HepG2 (cell line): ENCODE results near the gene COL4A2. TPM values are rescaled to one million over a fixed set of nuclear protein-coding genes. Genes with fewer than 3 reads are reported as not detected.

Experiments
- ETV6 ChIP-seq: sonication (generic); formaldehyde crosslinking; conservative IDR thresholded peaks from 2 replicates; pipeline ENCODE4 v1.4.0; 2020; ENCODE audit warnings: missing genetic modification reagents
- GABPA ChIP-seq, 2 experiments: IDR thresholded peaks; 2 replicates each; pipeline ENCODE4 v1.6.1; 2011 to 2016; ENCODE audit warnings: low read depth in 2 of 2, low read length in 1 of 2, missing biosample characterization in 1 of 2, missing genetic modification characterization in 1 of 2
- GLI4 ChIP-seq: sonication (generic); formaldehyde crosslinking; IDR thresholded peaks from 2 replicates; pipeline ENCODE4 v1.5.1; 2020; ENCODE audit warnings: missing genetic modification reagents, mild to moderate bottlenecking, moderate library complexity, borderline replicate concordance
- HMG20B ChIP-seq: conservative IDR thresholded peaks from 2 replicates; pipeline ENCODE4 v1.6.1; 2016; ENCODE audit warnings: missing genetic modification reagents, missing compliant biosample characterization
- HNRNPK ChIP-seq: fragments of 200-400 bp; formaldehyde crosslinking; IDR thresholded peaks from 2 replicates; pipeline ENCODE4 v1.6.1; 2018; ENCODE audit warnings: low read length, low read depth, moderate library complexity, mild to moderate bottlenecking; ENCODE audit not compliant: poor library complexity, severe bottlenecking
- KDM2A ChIP-seq: sonication (generic); formaldehyde crosslinking; IDR thresholded peaks from 2 replicates; pipeline ENCODE4 v1.4.0; 2020; ENCODE audit warnings: low read depth, missing genetic modification reagents, borderline replicate concordance
- POLR2A ChIP-seq, 2 experiments: IDR thresholded peaks; 2 replicates each; pipeline ENCODE4 v1.6.1; 2011; ENCODE audit warnings: low read depth in 2 of 2, low read length in 2 of 2, mild to moderate bottlenecking in 1 of 2, moderate library complexity in 1 of 2; ENCODE audit not compliant: insufficient read depth in 1 of 2
- RNF2 ChIP-seq: fragments of 450-650 bp; conservative IDR thresholded peaks from 2 replicates; pipeline ENCODE4 v1.6.1; 2016; ENCODE audit warnings: low read depth
- RNF219 ChIP-seq: sonication (generic); formaldehyde crosslinking; IDR thresholded peaks from 2 replicates; pipeline ENCODE4 v1.5.0; 2020; ENCODE audit warnings: mild to moderate bottlenecking, missing genetic modification reagents
- SP1 ChIP-seq, 2 experiments: fragments of 450-650 bp in 1 of 2; sonication (generic) in 1 of 2; formaldehyde crosslinking in 1 of 2; IDR thresholded peaks; 2 replicates each; pipeline versions ENCODE4 v1.4.0 to v1.6.1; 2016 to 2020; ENCODE audit warnings: missing genetic modification reagents in 1 of 2
- TFDP2 ChIP-seq: sonication (generic); formaldehyde crosslinking; IDR thresholded peaks from 2 replicates; pipeline ENCODE4 v1.4.0; 2020; ENCODE audit warnings: missing genetic modification reagents
- ZFX ChIP-seq: sonication (generic); formaldehyde crosslinking; IDR thresholded peaks from 2 replicates; pipeline ENCODE4 v1.4.0; 2020; ENCODE audit warnings: mild to moderate bottlenecking, low read depth, missing genetic modification reagents, moderate library complexity
- ZNF225 ChIP-seq: sonication (generic); formaldehyde crosslinking; IDR thresholded peaks from 2 replicates; pipeline ENCODE4 v1.4.0; 2020; ENCODE audit warnings: mild to moderate bottlenecking, missing genetic modification reagents
- ZNF264 ChIP-seq: sonication (generic); formaldehyde crosslinking; IDR thresholded peaks from 2 replicates; pipeline ENCODE4 v1.4.0; 2020; ENCODE audit warnings: missing genetic modification reagents
- ZNF329 ChIP-seq: sonication (generic); formaldehyde crosslinking; IDR thresholded peaks from 2 replicates; pipeline ENCODE4 v1.9.0; 2021; ENCODE audit warnings: low read depth, mild to moderate bottlenecking, missing genetic modification reagents
- polyA plus RNA-seq, 8 experiments: library from polyadenylated mRNA; depleted of rRNA in 3 of 8; stranded (reverse) in 7 of 8; unstranded in 1 of 8; fragments of >200 nt; fragmentation: Illumina TruSeq in 4 of 8; extraction: Trizol in 4 of 8; gene quantifications; 2 replicates each; pipeline versions ENCODE4 v1.2.1 to v1.2.3, GENCODE V29; 2011 to 2016; ENCODE audit warnings: low read depth in 4 of 8, missing spikeins in 1 of 8, mixed read lengths in 1 of 8; ENCODE audit not compliant: insufficient read depth in 1 of 8
- total RNA-seq, 5 experiments: library from RNA; depleted of rRNA; stranded (reverse); fragments of >200 nt; fragmentation: Illumina TruSeq; extraction: Trizol; gene quantifications; 2 replicates each; pipeline ENCODE4 v1.2.3, GENCODE V29; 2016; ENCODE audit warnings: low read depth in 1 of 5
- TF ChIP-seq, protein P1 (sequence below): sonication (generic); formaldehyde crosslinking; IDR thresholded peaks from 2 replicates; pipeline ENCODE4 v1.4.0; 2020; ENCODE audit warnings: low read depth, mild to moderate bottlenecking, missing genetic modification reagents
- TF ChIP-seq, protein P2 (sequence below): sonication (generic); formaldehyde crosslinking; IDR thresholded peaks from 2 replicates; pipeline ENCODE4 v1.4.0; 2020; ENCODE audit warnings: mild to moderate bottlenecking, missing genetic modification reagents
- TF ChIP-seq, protein P3 (sequence below): sonication (generic); formaldehyde crosslinking; IDR thresholded peaks from 2 replicates; pipeline ENCODE4 v1.5.0; 2020; ENCODE audit warnings: mild to moderate bottlenecking, low read depth, missing genetic modification reagents, borderline replicate concordance

COL4A2 gene
- total and polyA plus RNA-seq, 2 of the 13 experiments (the other 11 are each of a cell fraction or from before 2014, with no cell fraction given), result 0.22 to 1.9 TPM

DNA sequence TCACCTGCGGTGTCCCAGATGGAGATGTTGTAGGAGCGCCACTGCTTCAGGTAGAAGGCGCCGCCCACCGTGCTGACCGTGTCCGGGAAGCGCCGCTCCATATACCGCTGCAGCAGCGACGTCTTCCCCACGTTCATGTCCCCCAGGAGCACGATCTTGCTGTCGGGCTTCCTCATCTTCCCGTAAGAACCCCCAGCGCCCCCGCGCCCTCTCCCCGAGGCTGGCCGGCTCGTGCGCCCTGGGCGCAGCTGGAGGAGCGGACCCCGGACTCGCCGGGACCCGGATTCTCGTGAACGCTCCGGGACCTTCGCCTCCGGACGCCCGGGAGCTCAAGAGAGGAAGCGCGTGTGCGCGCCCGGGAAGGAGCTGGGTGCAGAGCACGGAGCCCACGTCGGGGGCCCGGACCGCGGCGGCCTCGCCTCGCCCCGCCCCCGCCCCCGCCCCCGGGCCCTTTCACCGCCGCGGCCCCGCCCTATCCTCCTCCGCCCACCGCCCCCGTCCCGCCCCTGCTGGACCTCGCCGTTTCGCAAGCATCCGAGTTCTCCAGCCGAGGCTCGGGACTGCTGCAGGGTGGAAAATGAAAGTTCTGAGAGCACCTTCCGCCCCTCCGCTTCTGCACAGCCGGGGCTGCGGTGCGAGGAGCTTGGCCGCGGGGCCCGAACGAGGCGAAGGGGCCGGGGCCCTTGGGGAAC is 254.4 kb downstream of the COL4A2 start, which contains the start of gene RAB20 (continued):
- TF ChIP-seq, protein P1, sequence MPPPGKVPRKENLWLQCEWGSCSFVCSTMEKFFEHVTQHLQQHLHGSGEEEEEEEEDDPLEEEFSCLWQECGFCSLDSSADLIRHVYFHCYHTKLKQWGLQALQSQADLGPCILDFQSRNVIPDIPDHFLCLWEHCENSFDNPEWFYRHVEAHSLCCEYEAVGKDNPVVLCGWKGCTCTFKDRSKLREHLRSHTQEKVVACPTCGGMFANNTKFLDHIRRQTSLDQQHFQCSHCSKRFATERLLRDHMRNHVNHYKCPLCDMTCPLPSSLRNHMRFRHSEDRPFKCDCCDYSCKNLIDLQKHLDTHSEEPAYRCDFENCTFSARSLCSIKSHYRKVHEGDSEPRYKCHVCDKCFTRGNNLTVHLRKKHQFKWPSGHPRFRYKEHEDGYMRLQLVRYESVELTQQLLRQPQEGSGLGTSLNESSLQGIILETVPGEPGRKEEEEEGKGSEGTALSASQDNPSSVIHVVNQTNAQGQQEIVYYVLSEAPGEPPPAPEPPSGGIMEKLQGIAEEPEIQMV (CRISPR knock-in tag), result peak; percentile 17; the same call in 1 of the 2 replicates
- TF ChIP-seq RNF2 (no peak), POLR2A (IDR thresholded peaks at IDR 0.05; ENCODE audit: insufficient read depth in 1 of 2, low read depth in 2 of 2, low read length in 2 of 2) (peak; percentile 65 to 79), TFDP2 (peak; percentile 39), ETV6 (CRISPR knock-in tag) (peak; percentile 40; the same call in 1 of the 2 replicates), ZNF225 (CRISPR knock-in tag) (no peak), HMG20B (CRISPR knock-in tag) (0 out of 2 replicates have a peak, but pooled peaks have one; percentile 19), GLI4 (CRISPR knock-in tag) (no peak), KDM2A (peak; percentile 54; the same call in 1 of the 2 replicates), ZNF264 (CRISPR knock-in tag) (peak; percentile 15; the same call in 1 of the 2 replicates), RNF219 (CRISPR knock-in tag) (no peak; the same call in 1 of the 2 replicates), SP1 (IDR thresholded peaks at IDR 0.05) (no peak), SP1 (CRISPR knock-in tag; IDR thresholded peaks at IDR 0.05) (peak; percentile 72), ZFX (CRISPR knock-in tag) (peak; percentile 31; the same call in 1 of the 2 replicates), ZNF329 (CRISPR knock-in tag) (0 out of 2 replicates have a peak, but pooled peaks have one; percentile 36), GABPA (IDR thresholded peaks at IDR 0.05; ENCODE audit: low read depth, low read length) (no peak), GABPA (CRISPR knock-in tag; IDR thresholded peaks at IDR 0.05; ENCODE audit: low read depth) (0 out of 2 replicates have a peak, but pooled peaks have one; percentile 17), HNRNPK (peak; percentile 76)
- TF ChIP-seq, protein P2, sequence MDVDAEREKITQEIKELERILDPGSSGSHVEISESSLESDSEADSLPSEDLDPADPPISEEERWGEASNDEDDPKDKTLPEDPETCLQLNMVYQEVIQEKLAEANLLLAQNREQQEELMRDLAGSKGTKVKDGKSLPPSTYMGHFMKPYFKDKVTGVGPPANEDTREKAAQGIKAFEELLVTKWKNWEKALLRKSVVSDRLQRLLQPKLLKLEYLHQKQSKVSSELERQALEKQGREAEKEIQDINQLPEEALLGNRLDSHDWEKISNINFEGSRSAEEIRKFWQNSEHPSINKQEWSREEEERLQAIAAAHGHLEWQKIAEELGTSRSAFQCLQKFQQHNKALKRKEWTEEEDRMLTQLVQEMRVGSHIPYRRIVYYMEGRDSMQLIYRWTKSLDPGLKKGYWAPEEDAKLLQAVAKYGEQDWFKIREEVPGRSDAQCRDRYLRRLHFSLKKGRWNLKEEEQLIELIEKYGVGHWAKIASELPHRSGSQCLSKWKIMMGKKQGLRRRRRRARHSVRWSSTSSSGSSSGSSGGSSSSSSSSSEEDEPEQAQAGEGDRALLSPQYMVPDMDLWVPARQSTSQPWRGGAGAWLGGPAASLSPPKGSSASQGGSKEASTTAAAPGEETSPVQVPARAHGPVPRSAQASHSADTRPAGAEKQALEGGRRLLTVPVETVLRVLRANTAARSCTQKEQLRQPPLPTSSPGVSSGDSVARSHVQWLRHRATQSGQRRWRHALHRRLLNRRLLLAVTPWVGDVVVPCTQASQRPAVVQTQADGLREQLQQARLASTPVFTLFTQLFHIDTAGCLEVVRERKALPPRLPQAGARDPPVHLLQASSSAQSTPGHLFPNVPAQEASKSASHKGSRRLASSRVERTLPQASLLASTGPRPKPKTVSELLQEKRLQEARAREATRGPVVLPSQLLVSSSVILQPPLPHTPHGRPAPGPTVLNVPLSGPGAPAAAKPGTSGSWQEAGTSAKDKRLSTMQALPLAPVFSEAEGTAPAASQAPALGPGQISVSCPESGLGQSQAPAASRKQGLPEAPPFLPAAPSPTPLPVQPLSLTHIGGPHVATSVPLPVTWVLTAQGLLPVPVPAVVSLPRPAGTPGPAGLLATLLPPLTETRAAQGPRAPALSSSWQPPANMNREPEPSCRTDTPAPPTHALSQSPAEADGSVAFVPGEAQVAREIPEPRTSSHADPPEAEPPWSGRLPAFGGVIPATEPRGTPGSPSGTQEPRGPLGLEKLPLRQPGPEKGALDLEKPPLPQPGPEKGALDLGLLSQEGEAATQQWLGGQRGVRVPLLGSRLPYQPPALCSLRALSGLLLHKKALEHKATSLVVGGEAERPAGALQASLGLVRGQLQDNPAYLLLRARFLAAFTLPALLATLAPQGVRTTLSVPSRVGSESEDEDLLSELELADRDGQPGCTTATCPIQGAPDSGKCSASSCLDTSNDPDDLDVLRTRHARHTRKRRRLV, result 0 out of 2 replicates have a peak, but pooled peaks have one; percentile 31
- TF ChIP-seq, protein P3, sequence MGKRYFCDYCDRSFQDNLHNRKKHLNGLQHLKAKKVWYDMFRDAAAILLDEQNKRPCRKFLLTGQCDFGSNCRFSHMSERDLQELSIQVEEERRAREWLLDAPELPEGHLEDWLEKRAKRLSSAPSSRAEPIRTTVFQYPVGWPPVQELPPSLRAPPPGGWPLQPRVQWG, result no peak
